Measurements from ENCODE around the gene PCYT1A.

- TF ChIP-seq EZH2 (IDR thresholded peaks at IDR 0.05; ENCODE audit: insufficient read depth, poor library complexity, severe bottlenecking) (no peak), EZH2phosphoT487 (IDR thresholded peaks at IDR 0.05; ENCODE audit: insufficient read depth, low read depth) (no peak)
Observed at GRCh38 chr3:196184881-196185280, 102.6 kb downstream of the PCYT1A start.

All from GM23248 (cell line).